Activated B cell treated with CpG ODN at 0.5 μM for 24 hours (primary cell): ENCODE results near the gene VASH1. TPM values are rescaled to one million over a fixed set of nuclear protein-coding genes. Genes with fewer than 3 reads are reported as not detected.

Source experiments
- ATAC-seq: fragments of 200-7000 bp; cut with Tn5 transposase; one replicate; pipeline ENCODE4 v1.10.0; 2021; ENCODE audit warnings: low read depth, mild to moderate bottlenecking, moderate library complexity
- CTCF ChIA-PET: fragments of 350-600 bp; sonication (Branson Sonifier 250); formaldehyde crosslinking; loops from one replicate; lab custom pipeline; 2021; ENCODE audit warnings: antibody characterized with exemption; lab: Charles Lee
- POLR2A ChIA-PET: fragments of 350-600 bp; sonication (Branson Sonifier 250); formaldehyde crosslinking; loops from one replicate; lab custom pipeline; 2021; ENCODE audit warnings: antibody characterized with exemption; lab: Charles Lee
- DNase-seq: peaks from one replicate; pipeline ENCODE4 v3.0.0; 2022
- H3K27ac Mint-ChIP-seq: one replicate; pipeline ENCODE4 v1.8.0; 2020; ENCODE audit warnings: mixed read lengths
- H3K27me3 Mint-ChIP-seq: one replicate; pipeline ENCODE4 v1.8.0; 2021; ENCODE audit warnings: mixed read lengths
- H3K36me3 Mint-ChIP-seq: one replicate; pipeline ENCODE4 v1.8.0; 2021; ENCODE audit warnings: low read depth, mixed read lengths
- H3K4me1 Mint-ChIP-seq: one replicate; pipeline ENCODE4 v1.8.0; 2021; ENCODE audit warnings: mixed read lengths
- H3K4me3 Mint-ChIP-seq: one replicate; pipeline ENCODE4 v1.8.0; 2020; ENCODE audit warnings: mild to moderate bottlenecking, mixed read lengths
- H3K9me3 Mint-ChIP-seq: one replicate; pipeline ENCODE4 v1.8.0; 2020; ENCODE audit warnings: mixed read lengths
- CTCF ChIP-seq: fragments of 200-600 bp; IDR thresholded peaks from one replicate; pipeline ENCODE4 v1.8.0; 2022; ENCODE audit warnings: antibody characterized with exemption, mild to moderate bottlenecking
- intact Hi-C: fragments of 100-400 bp; cut with micrococcal nuclease; formaldehyde crosslinking; loops from one replicate; pipeline ENCODE4 v1.15.1; 2024
- total RNA-seq: library from RNA; stranded (reverse); gene quantifications from 2 replicates; pipeline ENCODE4 v1.2.3, GENCODE V29; 2022

VASH1 gene
- total RNA-seq, 1 donor from 2014 or later, result 1.0 TPM

- no peak overlapping the region for H3K4me3 Mint-ChIP-seq
- POLR2A ChIA-PET, result no interaction called here
- H3K9me3 Mint-ChIP-seq, result no peaks in the 10 kb centered on the region
- no peak overlapping the region for H3K27ac Mint-ChIP-seq
- H3K27me3 Mint-ChIP-seq, result peaks cover 12% of the 10 kb centered on the region
- H3K36me3 Mint-ChIP-seq, result no peaks in the 10 kb centered on the region
- intact Hi-C loops, result no loop called here
- DNase-seq (no peak), ATAC-seq (no peak)
- peaks cover 16% of the 10 kb centered on the region for H3K4me1 Mint-ChIP-seq
- no peak for TF ChIP-seq CTCF
- CTCF ChIA-PET, result interaction anchor here (1.2 kb wide), 1 partner anchor 12 kb away, joined by 3 read pairs; no protein-coding TSS in a partner anchor
These were observed 11.3 kb downstream of the VASH1 start for GRCh38 chr14:76772300-76773187.

GRCh38 chr14:76773188-76773885 is 12.1 kb downstream of the VASH1 start:
- Mint-ChIP-seq H3K9me3 (no peaks in the 10 kb centered on the region), H3K36me3 (no peaks in the 10 kb centered on the region), H3K27me3 (peaks cover 12% of the 10 kb centered on the region), H3K27ac (no peak overlapping the region), H3K4me3 (no peak overlapping the region), H3K4me1 (peaks cover 8% of the 10 kb centered on the region)
- DNase-seq (no peak), ATAC-seq (no peak)
- ChIA-PET POLR2A (no interaction called here), CTCF (no interaction called here)
- intact Hi-C loops, result no loop called here
- TF ChIP-seq CTCF, result no peak

- H3K27me3 Mint-ChIP-seq, result peaks cover 12% of the 10 kb centered on the region
- POLR2A ChIA-PET, result no interaction called here
- no peaks in the 10 kb centered on the region for H3K9me3 Mint-ChIP-seq
- ATAC-seq (no peak), DNase-seq (no peak)
- CTCF ChIA-PET, result no interaction called here
- intact Hi-C loops, result no loop called here
- TF ChIP-seq CTCF, result no peak
- H3K4me1 Mint-ChIP-seq, result peaks cover 2% of the 10 kb centered on the region
- H3K4me3 Mint-ChIP-seq, result no peak overlapping the region
- H3K27ac Mint-ChIP-seq, result no peak overlapping the region
- H3K36me3 Mint-ChIP-seq, result no peaks in the 10 kb centered on the region
These were observed 12.9 kb downstream of the VASH1 start for GRCh38 chr14:76773956-76774820.

GRCh38 chr14:76774821-76775694 is 13.8 kb downstream of the VASH1 start:
- H3K27me3 Mint-ChIP-seq, result peaks cover 12% of the 10 kb centered on the region
- POLR2A ChIA-PET, result no interaction called here

More at GRCh38 chr14:76774821-76775694, 13.8 kb downstream of the VASH1 start:
- TF ChIP-seq CTCF, result no peak
- CTCF ChIA-PET, result no interaction called here
- Mint-ChIP-seq H3K36me3 (peaks cover 2% of the 10 kb centered on the region), H3K4me3 (no peak overlapping the region), H3K9me3 (no peaks in the 10 kb centered on the region), H3K27ac (no peak overlapping the region), H3K4me1 (no peaks in the 10 kb centered on the region)
- no peak for DNase-seq
- ATAC-seq, result no peak
- intact Hi-C loops, result no loop called here
